ENCODE measurements around the gene AVPI1.

DNA sequence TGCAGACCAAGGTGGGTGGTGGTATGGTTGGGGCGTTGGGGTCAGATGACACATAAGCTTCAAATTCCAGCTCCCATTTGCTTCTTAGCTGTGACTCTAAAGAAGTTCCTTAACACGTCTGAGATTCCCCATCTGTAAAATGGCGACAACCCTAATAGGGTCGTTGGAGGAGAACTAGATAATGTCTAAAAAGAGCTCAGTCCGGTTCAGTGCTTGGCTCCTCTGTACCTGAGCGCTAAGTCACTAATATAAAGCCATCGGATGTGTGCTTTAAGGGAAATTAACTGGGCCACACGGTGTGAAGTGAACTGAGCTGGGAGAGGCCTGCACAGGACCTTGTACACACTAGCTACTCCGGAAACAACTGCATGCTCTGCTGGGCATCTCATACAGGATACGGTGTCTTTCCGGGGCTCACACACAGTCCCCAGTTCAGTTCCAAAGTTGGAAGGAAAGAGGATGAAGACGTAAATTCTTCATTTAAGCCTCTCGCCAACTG, 49.4 kb upstream of the AVPI1 start:
- no peak for TF ChIP-seq ZBTB7A (IDR thresholded peaks at IDR 0.05; ENCODE audit: low read depth)
- TF ChIP-seq TAF1 (IDR thresholded peaks at IDR 0.05; ENCODE audit: low read depth) = no peak
- TF ChIP-seq FOXM1 (IDR thresholded peaks at IDR 0.05; ENCODE audit: borderline replicate concordance, low read depth) = no peak
- TF ChIP-seq, protein P1, sequence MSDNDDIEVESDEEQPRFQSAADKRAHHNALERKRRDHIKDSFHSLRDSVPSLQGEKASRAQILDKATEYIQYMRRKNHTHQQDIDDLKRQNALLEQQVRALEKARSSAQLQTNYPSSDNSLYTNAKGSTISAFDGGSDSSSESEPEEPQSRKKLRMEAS (IDR thresholded peaks at IDR 0.05) = no peak
